K562 (cell line): ENCODE results near the gene GMPR. TPM values are rescaled to one million over a fixed set of nuclear protein-coding genes. Genes with fewer than 3 reads are reported as not detected.

ENCODE experiments used
- ATAC-seq: fragments of 200-7000 bp; cut with Tn5 transposase; 3 replicates; pipeline ENCODE4 v1.9.1; 2020; ENCODE audit warnings: moderate library complexity
- BruUV-seq: library from RNA; stranded (reverse); fragments of 400-500 nt; replicated peaks from 2 replicates; lab custom pipeline; 2021; lab: Mats Ljungman, UMichigan
- CTCF ChIA-PET: fragments of 300-600 bp; formaldehyde crosslinking; extraction: SDS; loops from one replicate; lab custom pipeline; 2021; ENCODE audit warnings: low intra/inter-chr PET ratio; lab: Yijun Ruan, JAX
- POLR2A ChIA-PET: fragments of 300-600, 350-650 bp; sonication (Branson Sonifier 250); formaldehyde crosslinking; extraction: SDS; loops from one replicate; lab custom pipeline; 2021; ENCODE audit warnings: antibody characterized with exemption, inconsistent platforms; lab: Yijun Ruan, JAX
- DNase-seq, 4 experiments: peaks; one replicate each; pipeline versions ENCODE4 v3.0.0 to v3.0.0-alpha.2; 2011 to 2018; ENCODE audit warnings: low spot score in 3 of 4, mixed read lengths in 3 of 4; ENCODE audit errors: extremely low read depth in 1 of 4
- FAIRE-seq: peaks from 2 replicates; lab custom pipeline; 2011; peaks lifted over from hg19 to GRCh38; lab: Jason Lieb, UNC
- H2AFZ ChIP-seq: 2 replicates; pipeline ENCODE4 v1.6.0; 2011; ENCODE audit warnings: low read depth, low read length, control low read depth, inconsistent platforms
- H3K27ac ChIP-seq: fragments of 200-600 bp; 3 replicates; pipeline ENCODE4 v1.8.0; 2011; ENCODE audit warnings: low read depth, mild to moderate bottlenecking, control low read depth, inconsistent platforms, low read length, moderate library complexity, mixed read lengths; ENCODE audit errors: extremely low read depth
- H3K27me3 ChIP-seq, 2 experiments: fragments of 300-600 bp in 1 of 2; 2 replicates in 1 of 2; 3 replicates in 1 of 2; pipeline versions ENCODE4 v1.6.0 to v1.8.0; 2011; ENCODE audit warnings: inconsistent platforms in 2 of 2, low read length in 2 of 2, mild to moderate bottlenecking in 1 of 2, mixed read lengths in 1 of 2, moderate library complexity in 1 of 2; ENCODE audit not compliant: control insufficient read depth in 2 of 2, insufficient read depth in 2 of 2
- H3K36me3 ChIP-seq: fragments of 300-600 bp; 3 replicates; pipeline ENCODE4 v1.8.0; 2011; ENCODE audit warnings: mild to moderate bottlenecking, low read length, inconsistent platforms; ENCODE audit not compliant: control insufficient read depth, insufficient read depth
- H3K4me1 ChIP-seq, 2 experiments: fragments of 200-600 bp in 1 of 2; replicated peaks in 1 of 2; 2 replicates in 1 of 2; 3 replicates in 1 of 2; pipeline versions ENCODE4 v1.5.1 to v1.8.0; 2011; ENCODE audit warnings: inconsistent platforms in 2 of 2, low read length in 2 of 2, mild to moderate bottlenecking in 1 of 2, mixed read lengths in 1 of 2, moderate library complexity in 1 of 2; ENCODE audit not compliant: control insufficient read depth in 2 of 2, insufficient read depth in 2 of 2
- H3K4me2 ChIP-seq: 2 replicates; pipeline ENCODE4 v1.6.1; 2011; ENCODE audit warnings: low read length, control low read depth, inconsistent platforms, mixed read lengths; ENCODE audit not compliant: insufficient read depth
- H3K4me3 ChIP-seq: fragments of 200-600 bp; sonication (generic), shearing (Covaris generic); 2 replicates; pipeline ENCODE4 v1.5.1; 2016; ENCODE audit warnings: control low read depth, inconsistent platforms
- H3K79me2 ChIP-seq: fragments of 200-600 bp; 3 replicates; pipeline ENCODE4 v1.8.0; 2011; ENCODE audit warnings: low read length, inconsistent platforms; ENCODE audit not compliant: control insufficient read depth, insufficient read depth
- H3K9ac ChIP-seq, 2 experiments: 2 replicates each; pipeline versions ENCODE4 v1.6.0 to v1.6.1; 2011; ENCODE audit warnings: low read depth in 2 of 2, low read length in 2 of 2, control low read depth in 1 of 2, inconsistent platforms in 1 of 2, mild to moderate bottlenecking in 1 of 2, mixed read lengths in 1 of 2; ENCODE audit not compliant: insufficient read depth in 1 of 2
- H3K9me1 ChIP-seq: one replicate; pipeline ENCODE4 v1.6.0; 2011; ENCODE audit warnings: inconsistent platforms, mild to moderate bottlenecking, low read length, moderate library complexity; ENCODE audit not compliant: control insufficient read depth, insufficient read depth
- H3K9me3 ChIP-seq: replicated peaks from 2 replicates; pipeline ENCODE4 v1.5.1; 2011; ENCODE audit warnings: low read depth, low read length, inconsistent platforms; ENCODE audit not compliant: control insufficient read depth, insufficient read depth
- H4K20me1 ChIP-seq: replicated peaks from 2 replicates; pipeline ENCODE4 v1.6.1; 2011; ENCODE audit warnings: low read length, inconsistent platforms, mixed read lengths; ENCODE audit not compliant: control insufficient read depth, insufficient read depth
- ADNP ChIP-seq: fragments of 200-800 bp; sonication (Bioruptor generic); IDR thresholded peaks from 2 replicates; pipeline ENCODE4 v1.6.1; 2016; ENCODE audit warnings: missing genetic modification characterization, missing compliant biosample characterization
- BRCA1 ChIP-seq, 2 experiments: fragments of 450-650 bp in 1 of 2; sonication (generic) in 1 of 2; formaldehyde crosslinking in 1 of 2; IDR thresholded peaks; 2 replicates each; pipeline versions ENCODE4 v1.5.0 to v1.6.1; 2017 to 2020; ENCODE audit warnings: mild to moderate bottlenecking in 1 of 2, missing genetic modification reagents in 1 of 2
- CBFA2T3 ChIP-seq: fragments of 450-650 bp; IDR thresholded peaks from 2 replicates; pipeline ENCODE4 v1.6.1; 2017
- CEBPB ChIP-seq: fragments of 450-650 bp; IDR thresholded peaks from 2 replicates; pipeline ENCODE4 v1.6.1; 2016; ENCODE audit warnings: missing genetic modification characterization, missing compliant biosample characterization
- HDAC1 ChIP-seq, 2 experiments: fragments of 450-650 bp; IDR thresholded peaks; 2 replicates each; pipeline ENCODE4 v1.6.1; 2016 to 2017; ENCODE audit warnings: inconsistent platforms in 1 of 2, mild to moderate bottlenecking in 1 of 2, moderate library complexity in 1 of 2
- JUND ChIP-seq, 2 experiments: IDR thresholded peaks; 2 replicates in 1 of 2; 3 replicates in 1 of 2; pipeline ENCODE4 v1.6.1; 2011; ENCODE audit warnings: borderline replicate concordance in 2 of 2, low read depth in 2 of 2, low read length in 2 of 2, improper control_type of control experiment in 1 of 2, missing biosample characterization in 1 of 2, missing genetic modification characterization in 1 of 2, missing genetic modification reagents in 1 of 2
- NR4A1 ChIP-seq, 2 experiments: fragments of 250-450 bp in 1 of 2; fragments of 450-650 bp in 1 of 2; sonication (Bioruptor Pico) in 1 of 2; IDR thresholded peaks; 2 replicates each; pipeline versions ENCODE4 v1.4.0 to v1.6.1; 2016 to 2020; ENCODE audit warnings: mild to moderate bottlenecking in 2 of 2, missing compliant biosample characterization in 1 of 2, missing genetic modification characterization in 1 of 2, moderate library complexity in 1 of 2
- POLR3G ChIP-seq: IDR thresholded peaks from 2 replicates; pipeline ENCODE4 v1.6.1; 2011; ENCODE audit not compliant: insufficient read length, insufficient replicate concordance; ENCODE audit errors: extremely low read depth
- RBM25 ChIP-seq: fragments of 200-400 bp; formaldehyde crosslinking; IDR thresholded peaks from 2 replicates; pipeline ENCODE4 v1.6.1; 2018; ENCODE audit warnings: low read length, low read depth, moderate library complexity; ENCODE audit not compliant: severe bottlenecking
- SLC30A9 ChIP-seq: fragments of 250-450 bp; sonication (Bioruptor Pico); IDR thresholded peaks from 2 replicates; pipeline ENCODE4 v1.8.0; 2022; ENCODE audit warnings: mild to moderate bottlenecking, moderate library complexity
- TBP ChIP-seq: optimal IDR thresholded peaks from 2 replicates; pipeline ENCODE3; 2011; ENCODE audit warnings: low read depth, low read length, improper control_type of control experiment
- ZFPM2 ChIP-seq: fragments of 250-450 bp; sonication (Bioruptor Pico); IDR thresholded peaks from 2 replicates; pipeline ENCODE4 v1.5.1; 2022; ENCODE audit warnings: mild to moderate bottlenecking
- ZNF324 ChIP-seq: fragments of 250-450 bp; sonication (Bioruptor Pico); IDR thresholded peaks from 2 replicates; pipeline ENCODE4 v1.4.0; 2020; ENCODE audit warnings: mild to moderate bottlenecking
- WGBS: fragments of 100-300 bp; shearing (Covaris generic); methylation state at CpG from one replicate; pipeline ENCODE4 v1.1.6; 2016; ENCODE audit warnings: low coverage, mixed read lengths; ENCODE audit not compliant: insufficient coverage; ENCODE audit errors: missing lambda C conversion rate; 5-methylcytosine and 5-hydroxymethylcytosine counted together
- in situ Hi-C: fragments of 300-500 bp; cut with MboI; formaldehyde crosslinking; loops from 4 replicates; pipeline ENCODE4 v1.15.0; 2018; ENCODE audit warnings: inconsistent platforms, mixed read lengths
- intact Hi-C: fragments of 100-400 bp; cut with micrococcal nuclease; formaldehyde crosslinking; loops from 2 replicates; pipeline ENCODE4 v1.14.2; 2022
- polyA plus RNA-seq, 8 experiments: library from polyadenylated mRNA; depleted of rRNA in 4 of 8; stranded (reverse) in 5 of 8; unstranded in 3 of 8; fragments of >200 nt; fragmentation: Nextera tagmentation in 2 of 8; fragmentation: Illumina TruSeq in 1 of 8; extraction: Ambion mirVana in 2 of 8; extraction: Trizol in 1 of 8; gene quantifications; 2 replicates each; pipeline versions ENCODE4 v1.2.1 to v1.2.3, GENCODE V29; 2011 to 2014; ENCODE audit warnings: inconsistent platforms in 1 of 8, missing spikeins in 1 of 8
- total RNA-seq, 7 experiments: library from RNA; depleted of rRNA in 6 of 7; stranded (reverse); fragments of >200 nt in 6 of 7; fragmentation: Illumina TruSeq in 2 of 7; extraction: Trizol in 2 of 7; gene quantifications; 2 replicates each; pipeline versions ENCODE4 v1.2.1 to v1.2.3, GENCODE V29; 2011 to 2021; ENCODE audit warnings: low replicate concordance in 1 of 7
- TF ChIP-seq, protein P1 (sequence below): fragments of 250-450 bp; sonication (Bioruptor Pico); IDR thresholded peaks from 2 replicates; pipeline ENCODE4 v1.9.0; 2021; ENCODE audit warnings: mild to moderate bottlenecking, inconsistent platforms
- TF ChIP-seq, protein P2 (sequence below): fragments of 250-450 bp; sonication (Bioruptor Pico); IDR thresholded peaks from 2 replicates; pipeline ENCODE4 v1.9.0; 2021; ENCODE audit warnings: mild to moderate bottlenecking

GMPR gene
- total and polyA plus RNA-seq, 9 of the 15 experiments (the other 6 are each of a cell fraction or from before 2014, with no cell fraction given), result 34.6 to 83.7 (median 49.8) TPM

DNA sequence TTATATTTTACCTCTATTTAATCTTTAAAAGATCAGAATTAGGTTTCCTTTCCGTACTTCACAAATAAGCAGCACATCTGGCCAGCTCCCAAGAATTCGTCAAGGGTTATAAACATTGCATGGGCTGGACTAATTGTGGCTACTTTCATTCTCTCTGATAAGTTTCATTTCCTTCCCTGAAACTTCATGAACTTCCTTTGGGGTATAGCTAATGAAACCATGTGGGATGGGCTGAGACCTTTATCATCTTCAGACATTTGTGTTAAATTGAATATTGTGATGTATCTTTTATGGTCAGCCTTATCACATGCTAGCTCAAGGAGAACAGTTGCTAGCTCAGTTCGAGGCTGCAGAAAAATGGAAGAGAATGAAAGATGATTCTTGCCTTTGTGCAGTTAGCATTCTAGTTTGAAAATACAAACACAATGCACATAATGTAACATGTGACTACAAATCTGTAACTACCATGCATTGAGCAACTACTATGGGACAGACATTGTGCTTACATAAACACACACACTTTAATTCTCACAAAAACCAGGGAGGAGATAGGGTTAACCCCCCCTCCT lies 1.7 kb upstream of the GMPR start (continued):
- TF ChIP-seq, protein P1, sequence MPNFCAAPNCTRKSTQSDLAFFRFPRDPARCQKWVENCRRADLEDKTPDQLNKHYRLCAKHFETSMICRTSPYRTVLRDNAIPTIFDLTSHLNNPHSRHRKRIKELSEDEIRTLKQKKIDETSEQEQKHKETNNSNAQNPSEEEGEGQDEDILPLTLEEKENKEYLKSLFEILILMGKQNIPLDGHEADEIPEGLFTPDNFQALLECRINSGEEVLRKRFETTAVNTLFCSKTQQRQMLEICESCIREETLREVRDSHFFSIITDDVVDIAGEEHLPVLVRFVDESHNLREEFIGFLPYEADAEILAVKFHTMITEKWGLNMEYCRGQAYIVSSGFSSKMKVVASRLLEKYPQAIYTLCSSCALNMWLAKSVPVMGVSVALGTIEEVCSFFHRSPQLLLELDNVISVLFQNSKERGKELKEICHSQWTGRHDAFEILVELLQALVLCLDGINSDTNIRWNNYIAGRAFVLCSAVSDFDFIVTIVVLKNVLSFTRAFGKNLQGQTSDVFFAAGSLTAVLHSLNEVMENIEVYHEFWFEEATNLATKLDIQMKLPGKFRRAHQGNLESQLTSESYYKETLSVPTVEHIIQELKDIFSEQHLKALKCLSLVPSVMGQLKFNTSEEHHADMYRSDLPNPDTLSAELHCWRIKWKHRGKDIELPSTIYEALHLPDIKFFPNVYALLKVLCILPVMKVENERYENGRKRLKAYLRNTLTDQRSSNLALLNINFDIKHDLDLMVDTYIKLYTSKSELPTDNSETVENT (CRISPR knock-in tag), result no peak
- TF ChIP-seq ZNF324 (CRISPR knock-in tag) (peak; percentile 30; the same call in 1 of the 2 replicates), BRCA1 (IDR thresholded peaks at IDR 0.05) (no peak), BRCA1 (CRISPR knock-in tag; IDR thresholded peaks at IDR 0.05) (no peak), POLR3G (no peak), JUND (IDR thresholded peaks at IDR 0.05; ENCODE audit: borderline replicate concordance, low read depth, low read length) (no peak), JUND (tag; IDR thresholded peaks at IDR 0.05; ENCODE audit: borderline replicate concordance, low read depth, low read length) (no peak; the same call in 1 of the 3 replicates), HDAC1 (IDR thresholded peaks at IDR 0.05) (0 out of 4 replicates have a peak, but pooled peaks of 1 of the 2 experiments have one; percentile 17)

DNA sequence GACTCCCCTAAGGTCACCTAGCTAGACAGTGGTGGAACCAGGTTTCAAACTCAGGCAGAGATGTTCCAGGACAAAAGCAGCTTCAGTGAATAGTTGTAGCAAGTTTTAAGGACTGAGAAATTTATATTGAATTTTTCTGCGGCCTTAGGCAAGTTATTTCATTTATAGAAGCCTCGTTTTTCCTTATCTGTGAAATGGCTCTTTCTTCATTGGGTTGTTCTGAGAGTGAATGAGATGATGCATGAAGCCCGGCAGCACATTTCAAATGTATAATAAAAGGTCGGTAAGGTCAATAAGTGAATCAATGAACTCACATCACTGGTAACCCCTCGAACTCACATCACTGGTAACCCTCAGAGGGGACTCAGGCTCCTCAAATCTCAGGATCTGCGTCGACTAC lies 1.1 kb upstream of the GMPR start:
- Histone ChIP-seq H3K4me1 (peaks cover 45 to 57% of the 10 kb centered on the region in 2 experiments), H2AFZ (peak overlapping the region; percentile 96), H4K20me1 (0 out of 2 replicates have a peak, but pooled peaks cover 4% of the 10 kb centered on the region), H3K27me3 (no peaks in the 10 kb centered on the region), H3K79me2 (peaks cover 45% of the 10 kb centered on the region), H3K4me3 (no peak overlapping the region), H3K9me1 (no peaks in the 10 kb centered on the region), H3K4me2 (peak overlapping the region; percentile 91), H3K27ac (peak overlapping the region; percentile 72), H3K9me3 (no peaks in the 10 kb centered on the region), H3K36me3 (peaks cover 3% of the 10 kb centered on the region; the same call in 1 of the 3 replicates), H3K9ac (peak overlapping the region; percentile 22 to 86; a peak in 3 of 4 replicates)
- TF ChIP-seq ZFPM2 (CRISPR knock-in tag), result 0 out of 2 replicates have a peak, but pooled peaks have one; percentile 3
- peak; percentile 2 for TF ChIP-seq TBP
- no peak for TF ChIP-seq SLC30A9 (CRISPR knock-in tag)
- TF ChIP-seq RBM25, result peak; percentile 82
- TF ChIP-seq CBFA2T3, result no peak
- TF ChIP-seq ADNP (tag), result peak; percentile 82; the same call in 1 of the 2 replicates
- TF ChIP-seq CEBPB, result 0 out of 2 replicates have a peak, but pooled peaks have one; percentile 0
- no peak for TF ChIP-seq NR4A1 (CRISPR knock-in tag; IDR thresholded peaks at IDR 0.05)
- TF ChIP-seq NR4A1 (tag; IDR thresholded peaks at IDR 0.05), result 0 out of 2 replicates have a peak, but pooled peaks have one; percentile 41
- TF ChIP-seq, protein P2, sequence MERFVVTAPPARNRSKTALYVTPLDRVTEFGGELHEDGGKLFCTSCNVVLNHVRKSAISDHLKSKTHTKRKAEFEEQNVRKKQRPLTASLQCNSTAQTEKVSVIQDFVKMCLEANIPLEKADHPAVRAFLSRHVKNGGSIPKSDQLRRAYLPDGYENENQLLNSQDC, result no peak
- no TSS peak for BruUV-seq
- POLR2A ChIA-PET, result interaction anchor here (0.6 to 7.5 kb wide), 12 partner anchors 8 to 559 kb away, joined by 3 to 116 read pairs (median 4); no protein-coding TSS in a partner anchor
- FAIRE-seq, result no peak
- CTCF ChIA-PET, result no interaction called here
- in situ Hi-C loops, result no loop called here
- no peak for DNase-seq
- ATAC-seq, result no peak
- whole genome bisulfite sequencing, result 52% methylated on average over 7 of the region's 7 CpGs
- intact Hi-C loops, result no loop called here
